H1 (cell line): ENCODE data around the gene IGFBP4. TPM values are rescaled to one million over a fixed set of nuclear protein-coding genes. Genes with fewer than 3 reads are reported as not detected.

Source experiments
- CTCF ChIA-PET: fragments of 300-600 bp; sonication (Branson Sonifier 250); formaldehyde crosslinking; loops from one replicate; lab custom pipeline; 2021; ENCODE audit not compliant: partially characterized antibody; lab: Charles Lee
- POLR2A ChIA-PET: fragments of 300-600 bp; sonication (Branson Sonifier 250); formaldehyde crosslinking; loops from one replicate; lab custom pipeline; 2021; ENCODE audit warnings: inconsistent platforms; ENCODE audit not compliant: partially characterized antibody; lab: Charles Lee
- DNase-seq, 2 experiments: peaks; one replicate each; pipeline versions ENCODE4 v3.0.0 to v3.0.0-alpha.2; 2010 to 2022; ENCODE audit warnings: low spot score in 2 of 2, low read depth in 1 of 2, mixed read lengths in 1 of 2
- FAIRE-seq: peaks from 2 replicates; lab custom pipeline; 2011; peaks lifted over from hg19 to GRCh38; lab: Jason Lieb, UNC
- H2AFZ ChIP-seq: 2 replicates; pipeline ENCODE4 v1.8.1; 2012; ENCODE audit warnings: low read length, inconsistent platforms
- H2AK5ac ChIP-seq: 2 replicates; pipeline ENCODE4 v1.6.1; 2013; ENCODE audit warnings: low read depth, low read length
- H2BK120ac ChIP-seq: replicated peaks from 2 replicates; pipeline ENCODE3; 2013; ENCODE audit warnings: low read depth, low read length, inconsistent platforms
- H2BK12ac ChIP-seq: 2 replicates; pipeline ENCODE4 v1.6.1; 2013; ENCODE audit warnings: low read depth, low read length
- H2BK15ac ChIP-seq: 2 replicates; pipeline ENCODE4 v1.6.1; 2013; ENCODE audit warnings: low read length
- H2BK20ac ChIP-seq: 2 replicates; pipeline ENCODE4 v1.6.1; 2013; ENCODE audit warnings: low read length
- H2BK5ac ChIP-seq: 2 replicates; pipeline ENCODE4 v1.6.1; 2013; ENCODE audit warnings: low read depth, low read length
- H3K14ac ChIP-seq: 2 replicates; pipeline ENCODE4 v1.6.1; 2013; ENCODE audit warnings: inconsistent platforms; ENCODE audit not compliant: insufficient read length
- H3K18ac ChIP-seq: 2 replicates; pipeline ENCODE4 v1.6.1; 2013; ENCODE audit warnings: low read length; ENCODE audit errors: extremely low read depth
- H3K23ac ChIP-seq: 2 replicates; pipeline ENCODE4 v1.6.1; 2013; ENCODE audit warnings: inconsistent platforms; ENCODE audit not compliant: insufficient read length
- H3K23me2 ChIP-seq: 2 replicates; pipeline ENCODE4 v1.6.1; 2013; ENCODE audit warnings: low read depth, low read length
- H3K27ac ChIP-seq: 2 replicates; pipeline ENCODE4 v1.6.1; 2011; ENCODE audit warnings: low read depth, low read length, inconsistent platforms
- H3K27me3 ChIP-seq, 4 experiments: replicated peaks in 1 of 4; 1 replicate in 1 of 4; 2 replicates in 3 of 4; pipeline versions ENCODE4 v1.6.1 to v1.8.1; 2011 to 2013; ENCODE audit warnings: low read length in 3 of 4, mild to moderate bottlenecking in 3 of 4, inconsistent platforms in 2 of 4, mixed read lengths in 2 of 4, moderate library complexity in 1 of 4; ENCODE audit not compliant: control insufficient read depth in 3 of 4, insufficient read depth in 3 of 4; ENCODE audit errors: extremely low read depth in 1 of 4
- H3K36me3 ChIP-seq, 4 experiments: 2 replicates each; pipeline versions ENCODE4 v1.6.1 to v1.8.1; 2011 to 2013; ENCODE audit warnings: mild to moderate bottlenecking in 4 of 4, low read length in 3 of 4, moderate library complexity in 2 of 4, control low read depth in 1 of 4, inconsistent platforms in 1 of 4; ENCODE audit not compliant: insufficient read depth in 4 of 4, control insufficient read depth in 2 of 4
- H3K4ac ChIP-seq: replicated peaks from 2 replicates; pipeline ENCODE3; 2013; ENCODE audit warnings: low read length, low read depth, mixed read lengths, inconsistent platforms; ENCODE audit not compliant: insufficient read length
- H3K4me1 ChIP-seq, 4 experiments: replicated peaks in 1 of 4; 1 replicate in 1 of 4; 2 replicates in 3 of 4; pipeline versions ENCODE4 v1.6.1 to v1.8.1; 2011 to 2013; ENCODE audit warnings: low read length in 3 of 4, inconsistent platforms in 2 of 4, mixed read lengths in 1 of 4; ENCODE audit not compliant: insufficient read depth in 4 of 4, control insufficient read depth in 3 of 4
- H3K4me2 ChIP-seq, 2 experiments: 2 replicates each; pipeline versions ENCODE4 v1.6.1 to v1.8.1; 2011 to 2013; ENCODE audit warnings: low read depth in 2 of 2, low read length in 2 of 2, control low read depth in 1 of 2, inconsistent platforms in 1 of 2, mild to moderate bottlenecking in 1 of 2; ENCODE audit not compliant: insufficient read depth in 1 of 2
- H3K4me3 ChIP-seq, 4 experiments: fragments of 200-600, 300-600 bp in 1 of 4; sonication (generic), shearing (Covaris generic), sonication (Bioruptor Twin) in 1 of 4; 2 replicates each; pipeline versions ENCODE4 v1.5.1 to v1.8.1; 2011 to 2016; ENCODE audit warnings: low read length in 4 of 4, low read depth in 3 of 4, control low read depth in 2 of 4, inconsistent platforms in 2 of 4, mild to moderate bottlenecking in 2 of 4, mixed read lengths in 1 of 4, moderate library complexity in 1 of 4; ENCODE audit not compliant: insufficient read depth in 2 of 4; ENCODE audit errors: extremely low read depth in 1 of 4
- H3K56ac ChIP-seq: replicated peaks from 2 replicates; pipeline ENCODE3; 2013; ENCODE audit warnings: low read depth, mild to moderate bottlenecking, mixed read lengths, low read length, inconsistent platforms; ENCODE audit not compliant: insufficient read length
- H3K79me1 ChIP-seq: 2 replicates; pipeline ENCODE4 v1.6.1; 2013; ENCODE audit warnings: low read depth, low read length, control low read depth
- H3K79me2 ChIP-seq, 2 experiments: 2 replicates each; pipeline versions ENCODE4 v1.6.1 to v1.8.1; 2012 to 2013; ENCODE audit warnings: low read length in 2 of 2, mild to moderate bottlenecking in 2 of 2, inconsistent platforms in 1 of 2; ENCODE audit not compliant: insufficient read depth in 2 of 2, control insufficient read depth in 1 of 2
- H3K9ac ChIP-seq, 4 experiments: replicated peaks in 1 of 4; 1 replicate in 1 of 4; 2 replicates in 3 of 4; pipeline versions ENCODE4 v1.6.1 to v1.8.1; 2011 to 2013; ENCODE audit warnings: low read depth in 3 of 4, low read length in 3 of 4, control low read depth in 2 of 4, mild to moderate bottlenecking in 2 of 4, moderate library complexity in 2 of 4, inconsistent platforms in 1 of 4; ENCODE audit errors: extremely low read depth in 1 of 4
- H3K9me3 ChIP-seq, 2 experiments: 2 replicates each; pipeline versions ENCODE4 v1.6.1 to v1.8.1; 2012 to 2013; ENCODE audit warnings: mild to moderate bottlenecking in 2 of 2, moderate library complexity in 2 of 2, control low read depth in 1 of 2, inconsistent platforms in 1 of 2, low read depth in 1 of 2, low read length in 1 of 2, mixed read lengths in 1 of 2; ENCODE audit not compliant: insufficient read depth in 2 of 2
- H4K20me1 ChIP-seq, 2 experiments: replicated peaks in 1 of 2; 2 replicates each; pipeline versions ENCODE3 to v1.8.1; 2011 to 2013; ENCODE audit warnings: inconsistent platforms in 2 of 2, low read length in 2 of 2, mild to moderate bottlenecking in 1 of 2; ENCODE audit not compliant: insufficient read depth in 2 of 2, control insufficient read depth in 1 of 2
- H4K5ac ChIP-seq: 2 replicates; pipeline ENCODE4 v1.6.1; 2013; ENCODE audit warnings: low read length, low read depth, mixed read lengths, inconsistent platforms; ENCODE audit not compliant: insufficient read length
- H4K8ac ChIP-seq: 2 replicates; pipeline ENCODE4 v1.8.0; 2013; ENCODE audit warnings: mild to moderate bottlenecking, moderate library complexity, low read length, inconsistent platforms; ENCODE audit not compliant: insufficient read depth; ENCODE audit errors: extremely low read depth
- H4K91ac ChIP-seq: replicated peaks from 2 replicates; pipeline ENCODE3; 2013; ENCODE audit warnings: low read length, mixed read lengths, inconsistent platforms; ENCODE audit not compliant: insufficient read length
- ATF3 ChIP-seq: IDR thresholded peaks from 2 replicates; pipeline ENCODE4 v1.6.1; 2011; ENCODE audit warnings: low read depth, mild to moderate bottlenecking, low read length; ENCODE audit not compliant: insufficient read depth
- BACH1 ChIP-seq: IDR thresholded peaks from 2 replicates; pipeline ENCODE4 v1.6.1; 2012; ENCODE audit warnings: low read length, improper control_type of control experiment
- CEBPB ChIP-seq: IDR thresholded peaks from 2 replicates; pipeline ENCODE4 v1.6.1; 2012; ENCODE audit warnings: low read depth, low read length
- CTBP2 ChIP-seq: IDR thresholded peaks from 2 replicates; pipeline ENCODE4 v1.7.0; 2011; ENCODE audit warnings: borderline replicate concordance, mild to moderate bottlenecking, moderate library complexity, mixed read lengths, low read length; ENCODE audit not compliant: insufficient read depth, insufficient read length
- GTF2F1 ChIP-seq: IDR thresholded peaks from 2 replicates; pipeline ENCODE4 v1.6.1; 2012; ENCODE audit warnings: low read depth, low read length, improper control_type of control experiment, borderline replicate concordance
- HDAC6 ChIP-seq: IDR thresholded peaks from one replicate; pipeline ENCODE4 v1.7.1; 2012; ENCODE audit warnings: low read depth, mild to moderate bottlenecking, inconsistent platforms, low read length, moderate library complexity
- JUN ChIP-seq: IDR thresholded peaks from 2 replicates; pipeline ENCODE4 v1.6.1; 2011; ENCODE audit warnings: low read depth, mild to moderate bottlenecking, improper control_type of control experiment, low read length
- JUND ChIP-seq: IDR thresholded peaks from 2 replicates; pipeline ENCODE4 v1.6.1; 2011; ENCODE audit warnings: mild to moderate bottlenecking, improper control_type of control experiment, low read length
- WGBS, 2 experiments: shearing (Covaris generic) in 1 of 2; methylation state at CpG; one replicate each; pipeline versions ENCODE4 v1.1.6 to v1.1.7; 2013 to 2015; ENCODE audit warnings: low lambda C conversion rate in 2 of 2, mixed read lengths in 2 of 2, inconsistent platforms in 1 of 2, low coverage in 1 of 2, missing lambda C conversion rate in 1 of 2; ENCODE audit not compliant: insufficient replicate concordance in 2 of 2, insufficient coverage in 1 of 2, insufficient read length in 1 of 2; ENCODE audit errors: extremely low coverage in 1 of 2, missing lambda C conversion rate in 1 of 2; 5-methylcytosine and 5-hydroxymethylcytosine counted together
- polyA plus RNA-seq, 7 experiments: library from polyadenylated mRNA; depleted of rRNA in 3 of 7; stranded (reverse) in 5 of 7; unstranded in 2 of 7; fragments of >200 nt in 5 of 7; fragments of 200-250 nt in 2 of 7; gene quantifications; 1 replicate in 5 of 7; 2 replicates in 1 of 7; 4 replicates in 1 of 7; pipeline versions ENCODE4 v1.2.1 to v1.2.3, GENCODE V29; 2011 to 2013; ENCODE audit warnings: missing spikeins in 2 of 7, mixed read lengths in 2 of 7
- total RNA-seq: library from RNA; stranded (reverse); fragmentation: NEBNext Ultra II Directional; extraction: Animal tissue kit (Norgen Biotek cat#: 25700); gene quantifications from 2 replicates; pipeline ENCODE4 v1.2.1, GENCODE V29; 2021

IGFBP4 gene
- total and polyA plus RNA-seq, 2 of the 8 experiments (the other 6 are each of a cell fraction or from before 2014, with no cell fraction given): 85.5 to 105 TPM

GRCh38 chr17:40452216-40452787, 9.1 kb downstream of the IGFBP4 start:
- H3K9ac ChIP-seq: no peak overlapping the region
- peaks cover 0 to 5% (median 0%) of the 10 kb centered on the region in 4 experiments; a peak in 3 of 7 replicates for H3K4me1 ChIP-seq
- H2AFZ ChIP-seq: no peak overlapping the region
- CTCF ChIA-PET: interaction anchor here (0.7 to 34.1 kb wide), 9 partner anchors 3 to 254 kb away, joined by 3 to 739 read pairs (median 5); partner anchors contain the start of gene IGFBP4
- H3K27ac ChIP-seq: no peak overlapping the region
- no peaks in the 10 kb centered on the region for H3K27me3 ChIP-seq
- no peak overlapping the region for H3K4me2 ChIP-seq
- no peak for FAIRE-seq
- H3K4me3 ChIP-seq: no peak overlapping the region
- H3K79me2 ChIP-seq: peaks cover 0 to 26% of the 10 kb centered on the region in 2 experiments; a peak in 3 of 4 replicates
- 92% methylated on average over 7 of the region's 7 CpGs; no CpG with 5 or more reads in 1 of the 2 experiments for WGBS, 2 experiments
- H3K9me3 ChIP-seq: no peaks in the 10 kb centered on the region
- H4K91ac ChIP-seq: no peak overlapping the region
- TF ChIP-seq HDAC6 (no peak), CTBP2 (no peak), JUN (no peak), BACH1 (no peak), ATF3 (no peak), CEBPB (no peak), JUND (no peak), GTF2F1 (no peak)
- peaks cover 4% of the 10 kb centered on the region for H3K79me1 ChIP-seq
- no peak overlapping the region for H3K18ac ChIP-seq
- H4K8ac ChIP-seq: no peak overlapping the region
- no peak overlapping the region for H3K4ac ChIP-seq
- H2BK5ac ChIP-seq: no peak overlapping the region
- no peak overlapping the region for H2AK5ac ChIP-seq
- H3K14ac ChIP-seq: no peak overlapping the region
- H3K56ac ChIP-seq: no peak overlapping the region
- POLR2A ChIA-PET: interaction anchor here (1.9 kb wide), 1 partner anchor 10 kb away, joined by 5 read pairs; no protein-coding TSS in a partner anchor
- no peak overlapping the region for H2BK20ac ChIP-seq
- peaks cover 0 to 2% of the 10 kb centered on the region in 2 experiments for H4K20me1 ChIP-seq
- no peaks in the 10 kb centered on the region for H3K23me2 ChIP-seq
- no peak overlapping the region for H2BK120ac ChIP-seq
- no peak overlapping the region for H2BK15ac ChIP-seq
- H2BK12ac ChIP-seq: no peak overlapping the region
- H4K5ac ChIP-seq: no peak overlapping the region
- DNase-seq: no peak
- peaks cover 6 to 26% (median 10%) of the 10 kb centered on the region in 4 experiments; a peak in 7 of 8 replicates for H3K36me3 ChIP-seq
- H3K23ac ChIP-seq: no peak overlapping the region
